ENCODE data around the gene NKX2-1.

- no peak for TF ChIP-seq CTCF (conservative IDR thresholded peaks at IDR 0.05; ENCODE audit: low read length)
- TF ChIP-seq EZH2phosphoT487 (IDR thresholded peaks at IDR 0.05; ENCODE audit: borderline replicate concordance), result no peak
These were observed 1.7 kb upstream of the NKX2-1 start for GRCh38 chr14:36521598-36522345.

Measured in Loucy (cell line).